ENCODE results near the gene ZFR2.

- no peak for TF ChIP-seq REST (IDR thresholded peaks at IDR 0.05; ENCODE audit: insufficient read depth in 1 of 2, low read depth in 2 of 2, low read length in 2 of 2)
- TF ChIP-seq TAF1 (IDR thresholded peaks at IDR 0.05; ENCODE audit: borderline replicate concordance, insufficient read depth, low read length), result no peak
Observed at GRCh38 chr19:3784607-3785450, 84.0 kb downstream of the ZFR2 start.
